ENCODE data around the gene CAPN1. TPM values are rescaled to one million over a fixed set of nuclear protein-coding genes. Genes with fewer than 3 reads are reported as not detected.
A peak's percentile ranks its signal among the peaks of the same experiment; 100 is the strongest.

The CAPN1 gene
- total RNA-seq, 1 experiment from 2014 or later, result 175 TPM

DNA sequence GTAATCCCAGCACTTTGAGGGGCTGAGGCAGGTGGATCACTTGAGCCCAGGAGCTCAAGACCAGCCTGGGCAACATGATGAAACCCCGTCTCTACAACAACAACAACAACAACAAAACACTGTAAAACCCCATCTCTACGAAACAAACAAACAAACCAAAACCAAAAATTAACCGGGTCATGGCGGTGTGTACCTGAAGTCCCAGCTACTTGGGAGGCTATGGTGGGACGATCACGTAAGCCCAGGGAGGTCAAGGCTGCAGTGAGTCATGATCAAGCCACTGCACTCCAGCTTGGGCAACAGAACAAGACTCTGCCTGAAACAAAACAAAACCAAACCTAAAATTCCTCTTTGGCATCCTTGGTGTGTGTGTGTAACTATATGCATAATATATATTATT, 73.0 kb downstream of the CAPN1 start:
- no peaks in the 10 kb centered on the region for H3K79me2 ChIP-seq (ENCODE audit: insufficient read depth, low read length)
- no peaks in the 10 kb centered on the region for H3K9me3 Mint-ChIP-seq
- H3K4ac ChIP-seq (ENCODE audit: low read depth, low read length), result no peak overlapping the region
- no peak overlapping the region for H3K27ac Mint-ChIP-seq
- H3K36me3 Mint-ChIP-seq (ENCODE audit: insufficient read depth in 1 of 3, low read depth in 3 of 3), result no peaks in the 10 kb centered on the region
- WGBS (ENCODE audit: extremely low coverage, insufficient read length, low lambda C conversion rate), result no CpG with 5 or more reads among the region's 6 CpGs
- H4K5ac ChIP-seq (ENCODE audit: insufficient read length, low read depth, low read length), result no peak overlapping the region
- no peak overlapping the region for H3K23ac ChIP-seq (ENCODE audit: insufficient read length, low read depth, low read length)
- H3K23me2 ChIP-seq (ENCODE audit: insufficient read length, low read depth, low read length, poor library complexity, severe bottlenecking), result no peaks in the 10 kb centered on the region
- H4K8ac ChIP-seq (replicated peaks; ENCODE audit: insufficient read length, low read depth, low read length), result no peak overlapping the region
- no peak overlapping the region for H3K56ac ChIP-seq (ENCODE audit: insufficient read length, low read depth, low read length)
- no peaks in the 10 kb centered on the region for H4K20me1 ChIP-seq (ENCODE audit: control insufficient read depth, insufficient read depth, insufficient read length)
- no peak overlapping the region for H3K27ac ChIP-seq (ENCODE audit: insufficient read length, low read depth, low read length)
- no peak overlapping the region for H3K9ac ChIP-seq (ENCODE audit: extremely low read depth, insufficient read length, low read length)
- no peak overlapping the region for H2BK15ac ChIP-seq (ENCODE audit: low read depth, low read length)
- H3K14ac ChIP-seq (ENCODE audit: insufficient read depth, low read length), result no peak overlapping the region
- H2BK12ac ChIP-seq (ENCODE audit: insufficient read length, low read depth, low read length), result no peak overlapping the region
- H3K4me1 Mint-ChIP-seq, result 0 out of 4 replicates have a peak, but pooled peaks cover 0 to 2% of the 10 kb centered on the region in 2 experiments
- H2BK5ac ChIP-seq (ENCODE audit: insufficient read length, low read length), result no peak overlapping the region
- H2AK5ac ChIP-seq (ENCODE audit: insufficient read length, low read length), result no peak overlapping the region
- TF ChIP-seq, protein P1, sequence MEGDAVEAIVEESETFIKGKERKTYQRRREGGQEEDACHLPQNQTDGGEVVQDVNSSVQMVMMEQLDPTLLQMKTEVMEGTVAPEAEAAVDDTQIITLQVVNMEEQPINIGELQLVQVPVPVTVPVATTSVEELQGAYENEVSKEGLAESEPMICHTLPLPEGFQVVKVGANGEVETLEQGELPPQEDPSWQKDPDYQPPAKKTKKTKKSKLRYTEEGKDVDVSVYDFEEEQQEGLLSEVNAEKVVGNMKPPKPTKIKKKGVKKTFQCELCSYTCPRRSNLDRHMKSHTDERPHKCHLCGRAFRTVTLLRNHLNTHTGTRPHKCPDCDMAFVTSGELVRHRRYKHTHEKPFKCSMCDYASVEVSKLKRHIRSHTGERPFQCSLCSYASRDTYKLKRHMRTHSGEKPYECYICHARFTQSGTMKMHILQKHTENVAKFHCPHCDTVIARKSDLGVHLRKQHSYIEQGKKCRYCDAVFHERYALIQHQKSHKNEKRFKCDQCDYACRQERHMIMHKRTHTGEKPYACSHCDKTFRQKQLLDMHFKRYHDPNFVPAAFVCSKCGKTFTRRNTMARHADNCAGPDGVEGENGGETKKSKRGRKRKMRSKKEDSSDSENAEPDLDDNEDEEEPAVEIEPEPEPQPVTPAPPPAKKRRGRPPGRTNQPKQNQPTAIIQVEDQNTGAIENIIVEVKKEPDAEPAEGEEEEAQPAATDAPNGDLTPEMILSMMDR (conservative IDR thresholded peaks at IDR 0.05), result no peak
- H3K4me3 Mint-ChIP-seq, result peak overlapping the region in 1 of 2 experiments; percentile 17; a peak in 1 of 5 replicates
- peaks cover 3% of the 10 kb centered on the region; the same call in 1 of the 2 replicates for H3K27me3 Mint-ChIP-seq (ENCODE audit: low read depth)
- H4K91ac ChIP-seq (ENCODE audit: insufficient read length, low read depth, low read length), result no peak overlapping the region
- no peak overlapping the region for H3K18ac ChIP-seq (ENCODE audit: insufficient read length, low read depth, low read length)
- H3T11ph ChIP-seq (ENCODE audit: low read length), result no peak overlapping the region
- no peak overlapping the region for H2BK120ac ChIP-seq (ENCODE audit: low read depth, low read length, poor library complexity, severe bottlenecking)
- no peak overlapping the region for H2AFZ ChIP-seq (ENCODE audit: low read length)
- no peaks in the 10 kb centered on the region for H3K9me3 ChIP-seq (ENCODE audit: control insufficient read depth, low read depth, low read length)
- H3K4me2 ChIP-seq (ENCODE audit: insufficient read depth, insufficient read length, low read length), result no peak overlapping the region
- no peak for DNase-seq
- no peaks in the 10 kb centered on the region for H3K79me1 ChIP-seq (ENCODE audit: insufficient read depth, low read depth, low read length, poor library complexity, severe bottlenecking)
- no peaks in the 10 kb centered on the region for H3K27me3 ChIP-seq (ENCODE audit: insufficient read depth, low read length)
- H3K4me1 ChIP-seq (ENCODE audit: insufficient read depth, low read length), result no peaks in the 10 kb centered on the region
- no peak overlapping the region for H2BK20ac ChIP-seq (ENCODE audit: low read depth, low read length, poor library complexity, severe bottlenecking)

All from H9 (cell line).